ENCODE results near the gene VWA5B2. TPM values are rescaled to one million over a fixed set of nuclear protein-coding genes. Genes with fewer than 3 reads are reported as not detected.
A peak's percentile ranks its signal among the peaks of the same experiment; 100 is the strongest.

The VWA5B2 gene
- total and polyA plus RNA-seq, 9 of the 15 experiments (the other 6 are each of a cell fraction or from before 2014, with no cell fraction given): 0.04 TPM; not detected in 8

- TF ChIP-seq, protein P1, sequence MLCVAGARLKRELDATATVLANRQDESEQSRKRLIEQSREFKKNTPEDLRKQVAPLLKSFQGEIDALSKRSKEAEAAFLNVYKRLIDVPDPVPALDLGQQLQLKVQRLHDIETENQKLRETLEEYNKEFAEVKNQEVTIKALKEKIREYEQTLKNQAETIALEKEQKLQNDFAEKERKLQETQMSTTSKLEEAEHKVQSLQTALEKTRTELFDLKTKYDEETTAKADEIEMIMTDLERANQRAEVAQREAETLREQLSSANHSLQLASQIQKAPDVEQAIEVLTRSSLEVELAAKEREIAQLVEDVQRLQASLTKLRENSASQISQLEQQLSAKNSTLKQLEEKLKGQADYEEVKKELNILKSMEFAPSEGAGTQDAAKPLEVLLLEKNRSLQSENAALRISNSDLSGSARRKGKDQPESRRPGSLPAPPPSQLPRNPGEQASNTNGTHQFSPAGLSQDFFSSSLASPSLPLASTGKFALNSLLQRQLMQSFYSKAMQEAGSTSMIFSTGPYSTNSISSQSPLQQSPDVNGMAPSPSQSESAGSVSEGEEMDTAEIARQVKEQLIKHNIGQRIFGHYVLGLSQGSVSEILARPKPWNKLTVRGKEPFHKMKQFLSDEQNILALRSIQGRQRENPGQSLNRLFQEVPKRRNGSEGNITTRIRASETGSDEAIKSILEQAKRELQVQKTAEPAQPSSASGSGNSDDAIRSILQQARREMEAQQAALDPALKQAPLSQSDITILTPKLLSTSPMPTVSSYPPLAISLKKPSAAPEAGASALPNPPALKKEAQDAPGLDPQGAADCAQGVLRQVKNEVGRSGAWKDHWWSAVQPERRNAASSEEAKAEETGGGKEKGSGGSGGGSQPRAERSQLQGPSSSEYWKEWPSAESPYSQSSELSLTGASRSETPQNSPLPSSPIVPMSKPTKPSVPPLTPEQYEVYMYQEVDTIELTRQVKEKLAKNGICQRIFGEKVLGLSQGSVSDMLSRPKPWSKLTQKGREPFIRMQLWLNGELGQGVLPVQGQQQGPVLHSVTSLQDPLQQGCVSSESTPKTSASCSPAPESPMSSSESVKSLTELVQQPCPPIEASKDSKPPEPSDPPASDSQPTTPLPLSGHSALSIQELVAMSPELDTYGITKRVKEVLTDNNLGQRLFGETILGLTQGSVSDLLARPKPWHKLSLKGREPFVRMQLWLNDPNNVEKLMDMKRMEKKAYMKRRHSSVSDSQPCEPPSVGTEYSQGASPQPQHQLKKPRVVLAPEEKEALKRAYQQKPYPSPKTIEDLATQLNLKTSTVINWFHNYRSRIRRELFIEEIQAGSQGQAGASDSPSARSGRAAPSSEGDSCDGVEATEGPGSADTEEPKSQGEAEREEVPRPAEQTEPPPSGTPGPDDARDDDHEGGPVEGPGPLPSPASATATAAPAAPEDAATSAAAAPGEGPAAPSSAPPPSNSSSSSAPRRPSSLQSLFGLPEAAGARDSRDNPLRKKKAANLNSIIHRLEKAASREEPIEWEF (CRISPR knock-in tag; IDR thresholded peaks at IDR 0.05): no peak
- TF ChIP-seq RNF2 (IDR thresholded peaks at IDR 0.05): no peak
- peak; percentile 71 for TF ChIP-seq FUS (optimal IDR thresholded peaks at IDR 0.05; ENCODE audit: low read depth, low read length)
- TF ChIP-seq POLR3G (IDR thresholded peaks at IDR 0.05; ENCODE audit: extremely low read depth, insufficient read length, insufficient replicate concordance): no peak
- TF ChIP-seq FIP1L1 (IDR thresholded peaks at IDR 0.05; ENCODE audit: low read depth, low read length, poor library complexity, severe bottlenecking): peak; percentile 73
- peak; percentile 77 for TF ChIP-seq POLR2G (IDR thresholded peaks at IDR 0.05; ENCODE audit: low read depth, low read length)
- peak; percentile 36; the same call in 1 of the 2 replicates for TF ChIP-seq TOE1 (IDR thresholded peaks at IDR 0.05; ENCODE audit: borderline replicate concordance)
- no peak for TF ChIP-seq TOE1 (CRISPR knock-in tag; IDR thresholded peaks at IDR 0.05; ENCODE audit: borderline replicate concordance, low read depth)
- TF ChIP-seq ZNF217 (CRISPR knock-in tag; IDR thresholded peaks at IDR 0.05): no peak
- 0 out of 2 replicates have a peak, but pooled peaks have one; percentile 44 for TF ChIP-seq JUND (IDR thresholded peaks at IDR 0.05; ENCODE audit: borderline replicate concordance, low read depth, low read length)
- TF ChIP-seq JUND (tag; IDR thresholded peaks at IDR 0.05; ENCODE audit: borderline replicate concordance, low read depth, low read length): no peak; the same call in 2 of the 3 replicates
- TF ChIP-seq TAL1 (IDR thresholded peaks at IDR 0.05): no peak
- TF ChIP-seq CTCF (IDR thresholded peaks at IDR 0.05 in 2 of 3, conservative IDR thresholded peaks at IDR 0.05 in 1 of 3; ENCODE audit: insufficient read depth in 2 of 3, low read depth in 1 of 3, low read length in 3 of 3): peak; percentile 79 to 93 (median 84)
- peak; percentile 58 for TF ChIP-seq HMGN3 (IDR thresholded peaks at IDR 0.05; ENCODE audit: borderline replicate concordance, extremely low read depth, insufficient read length, low read depth, low read length)
- TF ChIP-seq MAZ (CRISPR knock-in tag; conservative IDR thresholded peaks at IDR 0.05 in 1 of 2, IDR thresholded peaks at IDR 0.05 in 1 of 2): peak; percentile 31 to 44; a peak in 1 of 4 replicates
- TF ChIP-seq FOXP4 (CRISPR knock-in tag; IDR thresholded peaks at IDR 0.05; ENCODE audit: borderline replicate concordance): no peak
- no peak for TF ChIP-seq ZNF24 (IDR thresholded peaks at IDR 0.05)
Measured at GRCh38 chr3:184241447-184242296, 12.3 kb downstream of the VWA5B2 start (continued).

Measured in K562 (cell line).